Measurements from ENCODE around the gene PTPN1.
"Not testable (repeated sequence)": the region's sequence is repeated elsewhere in the genome, so short reads cannot be mapped to it uniquely, and the experiment has no call there.

Gene PTPN1

DNA sequence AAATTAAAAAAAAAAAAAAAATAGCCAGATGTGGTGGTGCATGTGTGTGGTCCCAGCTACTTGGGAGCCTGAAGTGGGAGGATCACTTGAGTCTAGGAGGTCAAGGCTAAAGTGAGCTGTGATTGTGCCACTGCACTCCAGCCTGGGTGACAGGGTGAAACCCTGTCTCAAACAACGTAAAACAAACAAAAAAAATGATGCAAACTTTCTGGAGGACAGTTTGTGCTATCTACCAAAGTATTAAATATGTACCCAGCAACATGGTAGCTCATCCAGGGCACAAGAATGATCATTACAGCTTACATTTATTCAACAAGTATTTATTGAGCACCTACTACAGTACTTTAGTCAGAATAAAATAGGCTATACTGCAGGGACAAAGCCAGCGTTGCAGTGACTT, 40.4 kb upstream of the PTPN1 start:
- no peaks in the 10 kb centered on the region for H3K36me3 ChIP-seq (ENCODE audit: control insufficient read depth, insufficient read depth, low read length)
- TF ChIP-seq, protein P1, sequence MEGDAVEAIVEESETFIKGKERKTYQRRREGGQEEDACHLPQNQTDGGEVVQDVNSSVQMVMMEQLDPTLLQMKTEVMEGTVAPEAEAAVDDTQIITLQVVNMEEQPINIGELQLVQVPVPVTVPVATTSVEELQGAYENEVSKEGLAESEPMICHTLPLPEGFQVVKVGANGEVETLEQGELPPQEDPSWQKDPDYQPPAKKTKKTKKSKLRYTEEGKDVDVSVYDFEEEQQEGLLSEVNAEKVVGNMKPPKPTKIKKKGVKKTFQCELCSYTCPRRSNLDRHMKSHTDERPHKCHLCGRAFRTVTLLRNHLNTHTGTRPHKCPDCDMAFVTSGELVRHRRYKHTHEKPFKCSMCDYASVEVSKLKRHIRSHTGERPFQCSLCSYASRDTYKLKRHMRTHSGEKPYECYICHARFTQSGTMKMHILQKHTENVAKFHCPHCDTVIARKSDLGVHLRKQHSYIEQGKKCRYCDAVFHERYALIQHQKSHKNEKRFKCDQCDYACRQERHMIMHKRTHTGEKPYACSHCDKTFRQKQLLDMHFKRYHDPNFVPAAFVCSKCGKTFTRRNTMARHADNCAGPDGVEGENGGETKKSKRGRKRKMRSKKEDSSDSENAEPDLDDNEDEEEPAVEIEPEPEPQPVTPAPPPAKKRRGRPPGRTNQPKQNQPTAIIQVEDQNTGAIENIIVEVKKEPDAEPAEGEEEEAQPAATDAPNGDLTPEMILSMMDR (IDR thresholded peaks at IDR 0.05; ENCODE audit: insufficient read depth, low read length, poor library complexity, severe bottlenecking), result no peak
- H3K4me3 ChIP-seq (replicated peaks; ENCODE audit: low read depth, low read length), result no peak overlapping the region
- no peaks in the 10 kb centered on the region for H3K27me3 ChIP-seq (replicated peaks; ENCODE audit: control insufficient read depth, insufficient read depth, low read length)
- DNase-seq (ENCODE audit: extremely low read depth, insufficient read length), result no peak

DNA sequence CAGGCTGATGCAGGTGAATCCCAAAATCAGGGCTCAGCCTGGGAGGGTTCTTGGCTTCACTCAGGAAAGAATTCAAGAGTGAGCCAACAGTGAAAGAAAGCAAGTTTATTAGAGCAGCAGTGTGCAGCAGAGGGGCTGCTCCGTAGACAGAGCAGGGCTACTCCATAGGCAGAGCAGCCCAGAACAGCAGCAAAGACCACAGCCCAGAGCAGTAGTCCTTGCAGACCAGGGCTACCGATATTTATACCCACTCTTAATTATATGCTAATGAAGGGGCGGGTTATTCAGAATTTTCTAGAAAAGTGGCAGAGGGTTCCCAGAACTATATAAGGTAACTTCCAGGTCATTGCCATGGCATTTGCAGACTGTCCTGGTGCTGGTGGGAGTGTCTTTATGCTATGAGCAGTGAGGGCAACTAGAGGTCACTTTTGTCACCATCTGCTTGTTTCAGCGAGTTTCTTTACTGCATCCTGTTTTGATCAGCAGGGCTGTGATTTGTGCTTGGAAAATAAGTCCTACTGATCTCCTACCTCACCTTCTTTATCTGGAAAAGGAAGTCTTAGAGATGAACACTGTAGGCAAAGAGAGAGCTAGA, 39.8 kb upstream of the PTPN1 start:
- no peaks in the 10 kb centered on the region for H3K27me3 ChIP-seq (replicated peaks; ENCODE audit: control insufficient read depth, insufficient read depth, low read length)
- no peak overlapping the region for H3K4me3 ChIP-seq (replicated peaks; ENCODE audit: low read depth, low read length)
- no peaks in the 10 kb centered on the region for H3K36me3 ChIP-seq (ENCODE audit: control insufficient read depth, insufficient read depth, low read length)
- TF ChIP-seq, protein P1 (IDR thresholded peaks at IDR 0.05; ENCODE audit: insufficient read depth, low read length, poor library complexity, severe bottlenecking), result no peak
- DNase-seq (ENCODE audit: extremely low read depth, insufficient read length), result no peak

DNA sequence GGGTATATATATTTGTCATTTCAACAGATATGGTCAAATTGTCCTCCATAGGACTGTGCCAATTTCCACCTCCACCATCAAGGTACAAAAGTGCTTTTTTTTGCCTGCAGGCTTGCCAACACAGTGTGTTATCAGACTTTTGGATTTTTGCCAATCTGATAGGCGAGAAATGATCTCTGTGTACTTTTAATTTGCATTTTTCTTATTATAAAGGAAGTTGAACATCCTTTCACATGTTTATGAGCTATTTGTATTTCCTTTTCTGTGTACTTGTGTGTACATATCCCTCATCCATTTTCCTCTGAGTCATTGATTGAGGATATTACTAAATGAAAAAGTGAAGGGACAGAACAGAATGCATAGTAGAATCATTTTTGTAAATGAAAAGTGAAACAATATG, 39.0 kb upstream of the PTPN1 start:
- no peaks in the 10 kb centered on the region for H3K27me3 ChIP-seq (replicated peaks; ENCODE audit: control insufficient read depth, insufficient read depth, low read length)
- DNase-seq (ENCODE audit: extremely low read depth, insufficient read length), result no peak
- no peaks in the 10 kb centered on the region for H3K36me3 ChIP-seq (ENCODE audit: control insufficient read depth, insufficient read depth, low read length)
- no peak overlapping the region for H3K4me3 ChIP-seq (replicated peaks; ENCODE audit: low read depth, low read length)
- TF ChIP-seq, protein P1 (IDR thresholded peaks at IDR 0.05; ENCODE audit: insufficient read depth, low read length, poor library complexity, severe bottlenecking), result no peak

DNA sequence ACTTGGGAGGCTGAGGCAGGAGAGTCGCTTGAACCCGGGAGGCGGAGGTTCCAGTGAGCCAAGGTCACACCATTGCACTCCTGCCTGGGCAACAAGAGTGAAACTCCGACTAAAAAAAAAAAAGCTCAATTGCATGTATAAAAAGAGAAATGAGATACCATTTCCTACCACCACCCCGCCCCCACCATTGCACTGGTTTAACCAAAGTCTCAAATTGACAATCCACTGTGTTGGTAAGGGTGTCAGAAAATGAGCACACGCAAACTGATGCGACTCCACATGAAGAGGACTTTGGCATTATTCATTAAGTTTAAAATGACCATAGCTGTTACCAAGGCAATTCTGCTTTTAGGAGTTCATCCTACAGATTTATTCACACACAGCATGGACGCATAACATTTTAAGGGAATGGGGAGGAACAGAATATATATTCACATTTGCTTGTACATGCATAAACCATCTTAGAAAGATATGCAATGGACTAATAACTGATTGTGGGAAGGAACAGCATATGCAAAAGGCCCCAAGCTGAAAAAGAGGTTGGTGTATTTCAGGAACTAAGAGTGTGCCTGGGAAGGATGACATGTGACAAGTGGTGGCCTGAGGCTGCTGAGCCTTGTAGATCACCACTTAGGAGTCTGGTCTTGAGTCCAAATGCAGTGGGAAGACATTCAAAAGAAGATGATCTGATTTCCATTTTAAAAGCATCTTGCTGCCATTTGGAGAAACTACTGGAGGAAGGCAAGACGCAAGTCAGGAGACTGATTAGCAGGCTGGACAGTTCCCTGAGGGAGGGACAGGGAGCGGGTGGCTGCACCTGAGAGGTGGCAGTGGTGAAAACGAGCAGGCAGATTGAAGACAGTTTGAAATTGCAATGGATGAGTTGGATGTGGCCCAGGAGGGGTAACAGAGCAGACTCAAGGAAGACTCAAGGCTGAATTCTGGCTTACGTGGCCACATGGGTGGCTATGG, 37.2 kb upstream of the PTPN1 start:
- H3K36me3 ChIP-seq (ENCODE audit: control insufficient read depth, insufficient read depth, low read length), result no peaks in the 10 kb centered on the region

DNA sequence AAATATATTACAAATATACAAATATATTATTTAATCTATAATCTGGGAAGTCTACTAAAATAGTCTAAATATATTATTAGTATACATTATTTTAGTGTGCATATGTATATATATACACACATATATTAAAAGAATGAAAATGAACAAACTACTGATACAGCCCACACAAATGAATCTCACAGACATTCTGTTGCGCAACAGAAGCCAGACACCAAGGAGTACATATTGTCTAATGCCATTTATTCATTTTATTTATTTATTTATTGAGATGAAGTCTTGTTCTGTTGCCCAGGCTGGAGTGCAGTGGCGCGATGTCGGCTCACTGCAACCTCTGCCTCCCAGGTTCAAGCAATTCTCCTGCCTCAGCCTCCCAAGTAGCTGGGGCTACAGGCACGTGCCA, 35.8 kb upstream of the PTPN1 start:
- H3K36me3 ChIP-seq (ENCODE audit: control insufficient read depth, insufficient read depth, low read length); H3K4me3 ChIP-seq (replicated peaks; ENCODE audit: low read depth, low read length); DNase-seq (ENCODE audit: extremely low read depth, insufficient read length); H3K27me3 ChIP-seq (replicated peaks; ENCODE audit: control insufficient read depth, insufficient read depth, low read length): not testable (repeated sequence)

More for the DNA sequence above, 37.2 kb upstream of the PTPN1 start:
- Histone ChIP-seq H3K4me3 (replicated peaks; ENCODE audit: low read depth, low read length) (no peak overlapping the region), H3K27me3 (replicated peaks; ENCODE audit: control insufficient read depth, insufficient read depth, low read length) (no peaks in the 10 kb centered on the region)
- no peak for DNase-seq (ENCODE audit: extremely low read depth, insufficient read length)
- TF ChIP-seq, protein P1 (IDR thresholded peaks at IDR 0.05; ENCODE audit: insufficient read depth, low read length, poor library complexity, severe bottlenecking), result no peak

DNA sequence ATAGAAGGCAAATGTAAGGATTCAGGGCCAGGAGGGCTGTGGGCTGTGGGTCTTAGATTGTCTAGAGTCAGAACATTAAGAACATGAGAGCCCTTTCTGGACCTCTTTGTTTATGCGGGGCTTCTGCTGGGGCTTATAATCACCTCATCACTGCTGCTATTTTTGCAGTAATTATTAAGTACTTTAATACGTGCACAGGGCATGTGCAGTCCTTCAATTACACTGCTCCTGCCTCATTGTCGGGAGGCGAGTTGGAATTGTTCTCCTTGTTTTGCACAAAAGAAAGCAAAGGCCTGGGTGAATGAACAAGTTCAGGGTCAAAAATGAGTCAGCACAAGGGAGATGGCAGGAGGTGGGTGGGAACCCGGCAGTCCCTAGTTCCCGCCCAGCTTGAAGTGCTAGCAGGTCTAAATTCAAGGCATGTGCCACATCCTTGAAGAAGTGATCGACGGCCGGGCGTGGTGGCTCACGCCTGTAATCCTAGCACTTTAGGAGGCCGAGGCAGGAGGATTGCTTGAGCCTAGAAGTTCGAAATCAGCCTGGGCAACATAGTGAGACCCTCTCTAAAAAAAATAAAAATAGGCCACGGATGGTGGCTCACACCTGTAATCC, 34.4 kb upstream of the PTPN1 start:
- Histone ChIP-seq H3K36me3 (ENCODE audit: control insufficient read depth, insufficient read depth, low read length) (no peaks in the 10 kb centered on the region), H3K4me3 (replicated peaks; ENCODE audit: low read depth, low read length) (no peak overlapping the region), H3K27me3 (replicated peaks; ENCODE audit: control insufficient read depth, insufficient read depth, low read length) (no peaks in the 10 kb centered on the region)
- DNase-seq (ENCODE audit: extremely low read depth, insufficient read length), result no peak
- TF ChIP-seq, protein P1 (IDR thresholded peaks at IDR 0.05; ENCODE audit: insufficient read depth, low read length, poor library complexity, severe bottlenecking), result no peak

Measured in GM06990 (cell line).